H1 (cell line): ENCODE measurements around the gene ALDOA. TPM values are rescaled to one million over a fixed set of nuclear protein-coding genes. Genes with fewer than 3 reads are reported as not detected.

Experiments used
- CTCF ChIA-PET: fragments of 300-600 bp; sonication (Branson Sonifier 250); formaldehyde crosslinking; loops from one replicate; lab custom pipeline; 2021; ENCODE audit not compliant: partially characterized antibody; lab: Charles Lee
- POLR2A ChIA-PET: fragments of 300-600 bp; sonication (Branson Sonifier 250); formaldehyde crosslinking; loops from one replicate; lab custom pipeline; 2021; ENCODE audit warnings: inconsistent platforms; ENCODE audit not compliant: partially characterized antibody; lab: Charles Lee
- DNase-seq, 2 experiments: peaks; one replicate each; pipeline versions ENCODE4 v3.0.0 to v3.0.0-alpha.2; 2010 to 2022; ENCODE audit warnings: low spot score in 2 of 2, low read depth in 1 of 2, mixed read lengths in 1 of 2
- FAIRE-seq: peaks from 2 replicates; lab custom pipeline; 2011; peaks lifted over from hg19 to GRCh38; lab: Jason Lieb, UNC
- H2AFZ ChIP-seq: 2 replicates; pipeline ENCODE4 v1.8.1; 2012; ENCODE audit warnings: low read length, inconsistent platforms
- H2AK5ac ChIP-seq: 2 replicates; pipeline ENCODE4 v1.6.1; 2013; ENCODE audit warnings: low read depth, low read length
- H2BK120ac ChIP-seq: replicated peaks from 2 replicates; pipeline ENCODE3; 2013; ENCODE audit warnings: low read depth, low read length, inconsistent platforms
- H2BK12ac ChIP-seq: 2 replicates; pipeline ENCODE4 v1.6.1; 2013; ENCODE audit warnings: low read depth, low read length
- H2BK15ac ChIP-seq: 2 replicates; pipeline ENCODE4 v1.6.1; 2013; ENCODE audit warnings: low read length
- H2BK20ac ChIP-seq: 2 replicates; pipeline ENCODE4 v1.6.1; 2013; ENCODE audit warnings: low read length
- H2BK5ac ChIP-seq: 2 replicates; pipeline ENCODE4 v1.6.1; 2013; ENCODE audit warnings: low read depth, low read length
- H3K14ac ChIP-seq: 2 replicates; pipeline ENCODE4 v1.6.1; 2013; ENCODE audit warnings: inconsistent platforms; ENCODE audit not compliant: insufficient read length
- H3K18ac ChIP-seq: 2 replicates; pipeline ENCODE4 v1.6.1; 2013; ENCODE audit warnings: low read length; ENCODE audit errors: extremely low read depth
- H3K23ac ChIP-seq: 2 replicates; pipeline ENCODE4 v1.6.1; 2013; ENCODE audit warnings: inconsistent platforms; ENCODE audit not compliant: insufficient read length
- H3K23me2 ChIP-seq: 2 replicates; pipeline ENCODE4 v1.6.1; 2013; ENCODE audit warnings: low read depth, low read length
- H3K27ac ChIP-seq: 2 replicates; pipeline ENCODE4 v1.6.1; 2011; ENCODE audit warnings: low read depth, low read length, inconsistent platforms
- H3K27me3 ChIP-seq, 4 experiments: replicated peaks in 1 of 4; 1 replicate in 1 of 4; 2 replicates in 3 of 4; pipeline versions ENCODE4 v1.6.1 to v1.8.1; 2011 to 2013; ENCODE audit warnings: low read length in 3 of 4, mild to moderate bottlenecking in 3 of 4, inconsistent platforms in 2 of 4, mixed read lengths in 2 of 4, moderate library complexity in 1 of 4; ENCODE audit not compliant: control insufficient read depth in 3 of 4, insufficient read depth in 3 of 4; ENCODE audit errors: extremely low read depth in 1 of 4
- H3K36me3 ChIP-seq, 4 experiments: 2 replicates each; pipeline versions ENCODE4 v1.6.1 to v1.8.1; 2011 to 2013; ENCODE audit warnings: mild to moderate bottlenecking in 4 of 4, low read length in 3 of 4, moderate library complexity in 2 of 4, control low read depth in 1 of 4, inconsistent platforms in 1 of 4; ENCODE audit not compliant: insufficient read depth in 4 of 4, control insufficient read depth in 2 of 4
- H3K4ac ChIP-seq: replicated peaks from 2 replicates; pipeline ENCODE3; 2013; ENCODE audit warnings: low read length, low read depth, mixed read lengths, inconsistent platforms; ENCODE audit not compliant: insufficient read length
- H3K4me1 ChIP-seq, 4 experiments: replicated peaks in 1 of 4; 1 replicate in 1 of 4; 2 replicates in 3 of 4; pipeline versions ENCODE4 v1.6.1 to v1.8.1; 2011 to 2013; ENCODE audit warnings: low read length in 3 of 4, inconsistent platforms in 2 of 4, mixed read lengths in 1 of 4; ENCODE audit not compliant: insufficient read depth in 4 of 4, control insufficient read depth in 3 of 4
- H3K4me2 ChIP-seq, 2 experiments: 2 replicates each; pipeline versions ENCODE4 v1.6.1 to v1.8.1; 2011 to 2013; ENCODE audit warnings: low read depth in 2 of 2, low read length in 2 of 2, control low read depth in 1 of 2, inconsistent platforms in 1 of 2, mild to moderate bottlenecking in 1 of 2; ENCODE audit not compliant: insufficient read depth in 1 of 2
- H3K4me3 ChIP-seq, 4 experiments: fragments of 200-600, 300-600 bp in 1 of 4; sonication (generic), shearing (Covaris generic), sonication (Bioruptor Twin) in 1 of 4; 2 replicates each; pipeline versions ENCODE4 v1.5.1 to v1.8.1; 2011 to 2016; ENCODE audit warnings: low read length in 4 of 4, low read depth in 3 of 4, control low read depth in 2 of 4, inconsistent platforms in 2 of 4, mild to moderate bottlenecking in 2 of 4, mixed read lengths in 1 of 4, moderate library complexity in 1 of 4; ENCODE audit not compliant: insufficient read depth in 2 of 4; ENCODE audit errors: extremely low read depth in 1 of 4
- H3K56ac ChIP-seq: replicated peaks from 2 replicates; pipeline ENCODE3; 2013; ENCODE audit warnings: low read depth, mild to moderate bottlenecking, mixed read lengths, low read length, inconsistent platforms; ENCODE audit not compliant: insufficient read length
- H3K79me1 ChIP-seq: 2 replicates; pipeline ENCODE4 v1.6.1; 2013; ENCODE audit warnings: low read depth, low read length, control low read depth
- H3K79me2 ChIP-seq, 2 experiments: 2 replicates each; pipeline versions ENCODE4 v1.6.1 to v1.8.1; 2012 to 2013; ENCODE audit warnings: low read length in 2 of 2, mild to moderate bottlenecking in 2 of 2, inconsistent platforms in 1 of 2; ENCODE audit not compliant: insufficient read depth in 2 of 2, control insufficient read depth in 1 of 2
- H3K9ac ChIP-seq, 4 experiments: replicated peaks in 1 of 4; 1 replicate in 1 of 4; 2 replicates in 3 of 4; pipeline versions ENCODE4 v1.6.1 to v1.8.1; 2011 to 2013; ENCODE audit warnings: low read depth in 3 of 4, low read length in 3 of 4, control low read depth in 2 of 4, mild to moderate bottlenecking in 2 of 4, moderate library complexity in 2 of 4, inconsistent platforms in 1 of 4; ENCODE audit errors: extremely low read depth in 1 of 4
- H3K9me3 ChIP-seq, 2 experiments: 2 replicates each; pipeline versions ENCODE4 v1.6.1 to v1.8.1; 2012 to 2013; ENCODE audit warnings: mild to moderate bottlenecking in 2 of 2, moderate library complexity in 2 of 2, control low read depth in 1 of 2, inconsistent platforms in 1 of 2, low read depth in 1 of 2, low read length in 1 of 2, mixed read lengths in 1 of 2; ENCODE audit not compliant: insufficient read depth in 2 of 2
- H4K20me1 ChIP-seq, 2 experiments: replicated peaks in 1 of 2; 2 replicates each; pipeline versions ENCODE3 to v1.8.1; 2011 to 2013; ENCODE audit warnings: inconsistent platforms in 2 of 2, low read length in 2 of 2, mild to moderate bottlenecking in 1 of 2; ENCODE audit not compliant: insufficient read depth in 2 of 2, control insufficient read depth in 1 of 2
- H4K5ac ChIP-seq: 2 replicates; pipeline ENCODE4 v1.6.1; 2013; ENCODE audit warnings: low read length, low read depth, mixed read lengths, inconsistent platforms; ENCODE audit not compliant: insufficient read length
- H4K8ac ChIP-seq: 2 replicates; pipeline ENCODE4 v1.8.0; 2013; ENCODE audit warnings: mild to moderate bottlenecking, moderate library complexity, low read length, inconsistent platforms; ENCODE audit not compliant: insufficient read depth; ENCODE audit errors: extremely low read depth
- H4K91ac ChIP-seq: replicated peaks from 2 replicates; pipeline ENCODE3; 2013; ENCODE audit warnings: low read length, mixed read lengths, inconsistent platforms; ENCODE audit not compliant: insufficient read length
- KDM1A ChIP-seq: fragments of 200-600, 300-600 bp; sonication (generic); IDR thresholded peaks from 2 replicates; pipeline ENCODE4 v1.7.1; 2016; ENCODE audit warnings: mild to moderate bottlenecking, low read length, borderline replicate concordance
- RBBP5 ChIP-seq: IDR thresholded peaks from 2 replicates; pipeline ENCODE4 v1.7.1; 2012; ENCODE audit warnings: low read depth, mild to moderate bottlenecking, inconsistent platforms, low read length, moderate library complexity, borderline replicate concordance
- WGBS, 2 experiments: shearing (Covaris generic) in 1 of 2; methylation state at CpG; one replicate each; pipeline versions ENCODE4 v1.1.6 to v1.1.7; 2013 to 2015; ENCODE audit warnings: low lambda C conversion rate in 2 of 2, mixed read lengths in 2 of 2, inconsistent platforms in 1 of 2, low coverage in 1 of 2, missing lambda C conversion rate in 1 of 2; ENCODE audit not compliant: insufficient replicate concordance in 2 of 2, insufficient coverage in 1 of 2, insufficient read length in 1 of 2; ENCODE audit errors: extremely low coverage in 1 of 2, missing lambda C conversion rate in 1 of 2; 5-methylcytosine and 5-hydroxymethylcytosine counted together
- polyA plus RNA-seq, 7 experiments: library from polyadenylated mRNA; depleted of rRNA in 3 of 7; stranded (reverse) in 5 of 7; unstranded in 2 of 7; fragments of >200 nt in 5 of 7; fragments of 200-250 nt in 2 of 7; gene quantifications; 1 replicate in 5 of 7; 2 replicates in 1 of 7; 4 replicates in 1 of 7; pipeline versions ENCODE4 v1.2.1 to v1.2.3, GENCODE V29; 2011 to 2013; ENCODE audit warnings: missing spikeins in 2 of 7, mixed read lengths in 2 of 7
- total RNA-seq: library from RNA; stranded (reverse); fragmentation: NEBNext Ultra II Directional; extraction: Animal tissue kit (Norgen Biotek cat#: 25700); gene quantifications from 2 replicates; pipeline ENCODE4 v1.2.1, GENCODE V29; 2021

The ALDOA gene
- total and polyA plus RNA-seq, 2 of the 8 experiments (the other 6 are each of a cell fraction or from before 2014, with no cell fraction given), result 1,072 to 1,083 TPM

- no peak overlapping the region for H3K4ac ChIP-seq
- no peaks in the 10 kb centered on the region for H3K9me3 ChIP-seq
- H3K9ac ChIP-seq, result no peak overlapping the region
- H2BK5ac ChIP-seq, result no peak overlapping the region
- POLR2A ChIA-PET, result interaction anchor here (2.9 kb wide), 1 partner anchor 11 kb away, joined by 11 read pairs; no protein-coding TSS in a partner anchor
- no peak overlapping the region for H2BK15ac ChIP-seq
- no peak overlapping the region for H2AK5ac ChIP-seq
- CTCF ChIA-PET, result interaction anchor here (1.8 kb wide), 1 partner anchor 9 kb away, joined by 6 read pairs; no protein-coding TSS in a partner anchor
- 89% methylated on average over 2 of the region's 2 CpGs; no CpG with 5 or more reads in 1 of the 2 experiments for WGBS, 2 experiments
- H3K23ac ChIP-seq, result no peak overlapping the region
- no peak overlapping the region for H3K4me3 ChIP-seq
- FAIRE-seq (no peak), DNase-seq (no peak)
- H3K56ac ChIP-seq, result no peak overlapping the region
- H4K8ac ChIP-seq, result no peak overlapping the region
- no peak overlapping the region for H3K18ac ChIP-seq
- H2AFZ ChIP-seq, result no peak overlapping the region
- H4K5ac ChIP-seq, result no peak overlapping the region
- no peaks in the 10 kb centered on the region for H3K4me1 ChIP-seq
- H2BK120ac ChIP-seq, result no peak overlapping the region
- no peak overlapping the region for H3K27ac ChIP-seq
- no peaks in the 10 kb centered on the region for H3K79me1 ChIP-seq
- no peaks in the 10 kb centered on the region for H4K20me1 ChIP-seq
- H3K4me2 ChIP-seq, result no peak overlapping the region
- 0 out of 2 replicates have a peak, but pooled peaks cover 2% of the 10 kb centered on the region for H3K23me2 ChIP-seq
- no peak for TF ChIP-seq RBBP5
- TF ChIP-seq KDM1A, result 0 out of 2 replicates have a peak, but pooled peaks have one; percentile 19
- TF ChIP-seq, all 59 proteins: peak for 1
- Histone ChIP-seq H2BK20ac (no peak overlapping the region), H4K91ac (no peak overlapping the region), H3K14ac (no peak overlapping the region), H3K27me3 (peaks cover 0 to 2% (median under 1%) of the 10 kb centered on the region in 4 experiments; a peak in 3 of 7 replicates), H3K79me2 (no peaks in the 10 kb centered on the region), H2BK12ac (no peak overlapping the region), H3K36me3 (no peaks in the 10 kb centered on the region)
These were observed 48.3 kb upstream of the ALDOA start for GRCh38 chr16:30017277-30017656.
